H1 (cell line): ENCODE measurements around the gene TRAPPC2B. TPM values are rescaled to one million over a fixed set of nuclear protein-coding genes. Genes with fewer than 3 reads are reported as not detected.

Experiments
- CTCF ChIA-PET: fragments of 300-600 bp; sonication (Branson Sonifier 250); formaldehyde crosslinking; loops from one replicate; lab custom pipeline; 2021; ENCODE audit not compliant: partially characterized antibody; lab: Charles Lee
- POLR2A ChIA-PET: fragments of 300-600 bp; sonication (Branson Sonifier 250); formaldehyde crosslinking; loops from one replicate; lab custom pipeline; 2021; ENCODE audit warnings: inconsistent platforms; ENCODE audit not compliant: partially characterized antibody; lab: Charles Lee
- DNase-seq, 2 experiments: peaks; one replicate each; pipeline versions ENCODE4 v3.0.0 to v3.0.0-alpha.2; 2010 to 2022; ENCODE audit warnings: low spot score in 2 of 2, low read depth in 1 of 2, mixed read lengths in 1 of 2
- FAIRE-seq: peaks from 2 replicates; lab custom pipeline; 2011; peaks lifted over from hg19 to GRCh38; lab: Jason Lieb, UNC
- H2AFZ ChIP-seq: 2 replicates; pipeline ENCODE4 v1.8.1; 2012; ENCODE audit warnings: low read length, inconsistent platforms
- H2AK5ac ChIP-seq: 2 replicates; pipeline ENCODE4 v1.6.1; 2013; ENCODE audit warnings: low read depth, low read length
- H2BK120ac ChIP-seq: replicated peaks from 2 replicates; pipeline ENCODE3; 2013; ENCODE audit warnings: low read depth, low read length, inconsistent platforms
- H2BK12ac ChIP-seq: 2 replicates; pipeline ENCODE4 v1.6.1; 2013; ENCODE audit warnings: low read depth, low read length
- H2BK15ac ChIP-seq: 2 replicates; pipeline ENCODE4 v1.6.1; 2013; ENCODE audit warnings: low read length
- H2BK20ac ChIP-seq: 2 replicates; pipeline ENCODE4 v1.6.1; 2013; ENCODE audit warnings: low read length
- H2BK5ac ChIP-seq: 2 replicates; pipeline ENCODE4 v1.6.1; 2013; ENCODE audit warnings: low read depth, low read length
- H3K14ac ChIP-seq: 2 replicates; pipeline ENCODE4 v1.6.1; 2013; ENCODE audit warnings: inconsistent platforms; ENCODE audit not compliant: insufficient read length
- H3K18ac ChIP-seq: 2 replicates; pipeline ENCODE4 v1.6.1; 2013; ENCODE audit warnings: low read length; ENCODE audit errors: extremely low read depth
- H3K23ac ChIP-seq: 2 replicates; pipeline ENCODE4 v1.6.1; 2013; ENCODE audit warnings: inconsistent platforms; ENCODE audit not compliant: insufficient read length
- H3K23me2 ChIP-seq: 2 replicates; pipeline ENCODE4 v1.6.1; 2013; ENCODE audit warnings: low read depth, low read length
- H3K27ac ChIP-seq: 2 replicates; pipeline ENCODE4 v1.6.1; 2011; ENCODE audit warnings: low read depth, low read length, inconsistent platforms
- H3K27me3 ChIP-seq, 4 experiments: replicated peaks in 1 of 4; 1 replicate in 1 of 4; 2 replicates in 3 of 4; pipeline versions ENCODE4 v1.6.1 to v1.8.1; 2011 to 2013; ENCODE audit warnings: low read length in 3 of 4, mild to moderate bottlenecking in 3 of 4, inconsistent platforms in 2 of 4, mixed read lengths in 2 of 4, moderate library complexity in 1 of 4; ENCODE audit not compliant: control insufficient read depth in 3 of 4, insufficient read depth in 3 of 4; ENCODE audit errors: extremely low read depth in 1 of 4
- H3K36me3 ChIP-seq, 4 experiments: 2 replicates each; pipeline versions ENCODE4 v1.6.1 to v1.8.1; 2011 to 2013; ENCODE audit warnings: mild to moderate bottlenecking in 4 of 4, low read length in 3 of 4, moderate library complexity in 2 of 4, control low read depth in 1 of 4, inconsistent platforms in 1 of 4; ENCODE audit not compliant: insufficient read depth in 4 of 4, control insufficient read depth in 2 of 4
- H3K4ac ChIP-seq: replicated peaks from 2 replicates; pipeline ENCODE3; 2013; ENCODE audit warnings: low read length, low read depth, mixed read lengths, inconsistent platforms; ENCODE audit not compliant: insufficient read length
- H3K4me1 ChIP-seq, 4 experiments: replicated peaks in 1 of 4; 1 replicate in 1 of 4; 2 replicates in 3 of 4; pipeline versions ENCODE4 v1.6.1 to v1.8.1; 2011 to 2013; ENCODE audit warnings: low read length in 3 of 4, inconsistent platforms in 2 of 4, mixed read lengths in 1 of 4; ENCODE audit not compliant: insufficient read depth in 4 of 4, control insufficient read depth in 3 of 4
- H3K4me2 ChIP-seq, 2 experiments: 2 replicates each; pipeline versions ENCODE4 v1.6.1 to v1.8.1; 2011 to 2013; ENCODE audit warnings: low read depth in 2 of 2, low read length in 2 of 2, control low read depth in 1 of 2, inconsistent platforms in 1 of 2, mild to moderate bottlenecking in 1 of 2; ENCODE audit not compliant: insufficient read depth in 1 of 2
- H3K4me3 ChIP-seq, 4 experiments: fragments of 200-600, 300-600 bp in 1 of 4; sonication (generic), shearing (Covaris generic), sonication (Bioruptor Twin) in 1 of 4; 2 replicates each; pipeline versions ENCODE4 v1.5.1 to v1.8.1; 2011 to 2016; ENCODE audit warnings: low read length in 4 of 4, low read depth in 3 of 4, control low read depth in 2 of 4, inconsistent platforms in 2 of 4, mild to moderate bottlenecking in 2 of 4, mixed read lengths in 1 of 4, moderate library complexity in 1 of 4; ENCODE audit not compliant: insufficient read depth in 2 of 4; ENCODE audit errors: extremely low read depth in 1 of 4
- H3K56ac ChIP-seq: replicated peaks from 2 replicates; pipeline ENCODE3; 2013; ENCODE audit warnings: low read depth, mild to moderate bottlenecking, mixed read lengths, low read length, inconsistent platforms; ENCODE audit not compliant: insufficient read length
- H3K79me1 ChIP-seq: 2 replicates; pipeline ENCODE4 v1.6.1; 2013; ENCODE audit warnings: low read depth, low read length, control low read depth
- H3K79me2 ChIP-seq, 2 experiments: 2 replicates each; pipeline versions ENCODE4 v1.6.1 to v1.8.1; 2012 to 2013; ENCODE audit warnings: low read length in 2 of 2, mild to moderate bottlenecking in 2 of 2, inconsistent platforms in 1 of 2; ENCODE audit not compliant: insufficient read depth in 2 of 2, control insufficient read depth in 1 of 2
- H3K9ac ChIP-seq, 4 experiments: replicated peaks in 1 of 4; 1 replicate in 1 of 4; 2 replicates in 3 of 4; pipeline versions ENCODE4 v1.6.1 to v1.8.1; 2011 to 2013; ENCODE audit warnings: low read depth in 3 of 4, low read length in 3 of 4, control low read depth in 2 of 4, mild to moderate bottlenecking in 2 of 4, moderate library complexity in 2 of 4, inconsistent platforms in 1 of 4; ENCODE audit errors: extremely low read depth in 1 of 4
- H3K9me3 ChIP-seq, 2 experiments: 2 replicates each; pipeline versions ENCODE4 v1.6.1 to v1.8.1; 2012 to 2013; ENCODE audit warnings: mild to moderate bottlenecking in 2 of 2, moderate library complexity in 2 of 2, control low read depth in 1 of 2, inconsistent platforms in 1 of 2, low read depth in 1 of 2, low read length in 1 of 2, mixed read lengths in 1 of 2; ENCODE audit not compliant: insufficient read depth in 2 of 2
- H4K20me1 ChIP-seq, 2 experiments: replicated peaks in 1 of 2; 2 replicates each; pipeline versions ENCODE3 to v1.8.1; 2011 to 2013; ENCODE audit warnings: inconsistent platforms in 2 of 2, low read length in 2 of 2, mild to moderate bottlenecking in 1 of 2; ENCODE audit not compliant: insufficient read depth in 2 of 2, control insufficient read depth in 1 of 2
- H4K5ac ChIP-seq: 2 replicates; pipeline ENCODE4 v1.6.1; 2013; ENCODE audit warnings: low read length, low read depth, mixed read lengths, inconsistent platforms; ENCODE audit not compliant: insufficient read length
- H4K8ac ChIP-seq: 2 replicates; pipeline ENCODE4 v1.8.0; 2013; ENCODE audit warnings: mild to moderate bottlenecking, moderate library complexity, low read length, inconsistent platforms; ENCODE audit not compliant: insufficient read depth; ENCODE audit errors: extremely low read depth
- H4K91ac ChIP-seq: replicated peaks from 2 replicates; pipeline ENCODE3; 2013; ENCODE audit warnings: low read length, mixed read lengths, inconsistent platforms; ENCODE audit not compliant: insufficient read length
- ASH2L ChIP-seq: fragments of 200-600, 300-600 bp; sonication (generic); IDR thresholded peaks from one replicate; pipeline ENCODE4 v1.7.1; 2017; ENCODE audit warnings: low read length
- BACH1 ChIP-seq: IDR thresholded peaks from 2 replicates; pipeline ENCODE4 v1.6.1; 2012; ENCODE audit warnings: low read length, improper control_type of control experiment
- BRCA1 ChIP-seq: IDR thresholded peaks from 2 replicates; pipeline ENCODE4 v1.6.1; 2012; ENCODE audit warnings: low read depth, low read length, improper control_type of control experiment
- CBX5 ChIP-seq: fragments of 300-800, 300-1000 bp; sonication (generic); IDR thresholded peaks from 2 replicates; pipeline ENCODE4 v1.7.1; 2016; ENCODE audit warnings: antibody characterized with exemption, low read length, low read depth
- CHD2 ChIP-seq: IDR thresholded peaks from 2 replicates; pipeline ENCODE4 v1.6.1; 2012; ENCODE audit warnings: low read length, improper control_type of control experiment
- KDM4A ChIP-seq: IDR thresholded peaks from one replicate; pipeline ENCODE4 v1.7.1; 2012; ENCODE audit warnings: low read depth, mild to moderate bottlenecking, moderate library complexity, low read length, inconsistent platforms; ENCODE audit not compliant: severe bottlenecking
- MAFK ChIP-seq: IDR thresholded peaks from 2 replicates; pipeline ENCODE4 v1.6.1; 2012; ENCODE audit warnings: low read depth, mild to moderate bottlenecking, improper control_type of control experiment, low read length
- POLR2AphosphoS5 ChIP-seq: IDR thresholded peaks from 2 replicates; pipeline ENCODE4 v1.6.1; 2011; ENCODE audit warnings: low read depth, low read length
- SIN3A ChIP-seq, 2 experiments: IDR thresholded peaks in 1 of 2; conservative IDR thresholded peaks in 1 of 2; 2 replicates each; pipeline ENCODE4 v1.6.1; 2011 to 2012; ENCODE audit warnings: low read length in 2 of 2, improper control_type of control experiment in 1 of 2, low read depth in 1 of 2, mild to moderate bottlenecking in 1 of 2
- SIX5 ChIP-seq: IDR thresholded peaks from 2 replicates; pipeline ENCODE4 v1.6.1; 2011; ENCODE audit warnings: mild to moderate bottlenecking, low read depth, low read length
- SP4 ChIP-seq: IDR thresholded peaks from 2 replicates; pipeline ENCODE4 v1.6.1; 2012; ENCODE audit warnings: low read length, inconsistent platforms
- SRF ChIP-seq: IDR thresholded peaks from 2 replicates; pipeline ENCODE4 v1.6.1; 2011; ENCODE audit warnings: mild to moderate bottlenecking, low read depth, low read length, moderate library complexity
- TCF12 ChIP-seq: IDR thresholded peaks from 2 replicates; pipeline ENCODE4 v1.6.1; 2011; ENCODE audit warnings: low read depth, mild to moderate bottlenecking, low read length
- USF2 ChIP-seq: IDR thresholded peaks from 2 replicates; pipeline ENCODE4 v1.6.1; 2011; ENCODE audit warnings: low read length, improper control_type of control experiment
- WGBS, 2 experiments: shearing (Covaris generic) in 1 of 2; methylation state at CpG; one replicate each; pipeline versions ENCODE4 v1.1.6 to v1.1.7; 2013 to 2015; ENCODE audit warnings: low lambda C conversion rate in 2 of 2, mixed read lengths in 2 of 2, inconsistent platforms in 1 of 2, low coverage in 1 of 2, missing lambda C conversion rate in 1 of 2; ENCODE audit not compliant: insufficient replicate concordance in 2 of 2, insufficient coverage in 1 of 2, insufficient read length in 1 of 2; ENCODE audit errors: extremely low coverage in 1 of 2, missing lambda C conversion rate in 1 of 2; 5-methylcytosine and 5-hydroxymethylcytosine counted together
- polyA plus RNA-seq, 7 experiments: library from polyadenylated mRNA; depleted of rRNA in 3 of 7; stranded (reverse) in 5 of 7; unstranded in 2 of 7; fragments of >200 nt in 5 of 7; fragments of 200-250 nt in 2 of 7; gene quantifications; 1 replicate in 5 of 7; 2 replicates in 1 of 7; 4 replicates in 1 of 7; pipeline versions ENCODE4 v1.2.1 to v1.2.3, GENCODE V29; 2011 to 2013; ENCODE audit warnings: missing spikeins in 2 of 7, mixed read lengths in 2 of 7
- total RNA-seq: library from RNA; stranded (reverse); fragmentation: NEBNext Ultra II Directional; extraction: Animal tissue kit (Norgen Biotek cat#: 25700); gene quantifications from 2 replicates; pipeline ENCODE4 v1.2.1, GENCODE V29; 2021
- TF ChIP-seq, protein P1 (sequence below): IDR thresholded peaks from 2 replicates; pipeline ENCODE4 v1.6.1; 2011; ENCODE audit warnings: low read depth, mild to moderate bottlenecking, low read length; ENCODE audit not compliant: insufficient read depth

TRAPPC2B gene
- total and polyA plus RNA-seq, 2 of the 8 experiments (the other 6 are each of a cell fraction or from before 2014, with no cell fraction given): 8.7 to 28.3 TPM

GRCh38 chr19:57376151-57376550, 12.8 kb downstream of the TRAPPC2B start:
- H2AK5ac ChIP-seq: no peak overlapping the region
- H3K18ac ChIP-seq: no peak overlapping the region
- H3K36me3 ChIP-seq: peaks cover 0 to 32% (median 0%) of the 10 kb centered on the region in 4 experiments; a peak in 3 of 8 replicates
- no peak overlapping the region for H4K8ac ChIP-seq
- no peak overlapping the region for H3K4ac ChIP-seq
- no peak overlapping the region for H4K91ac ChIP-seq
- H3K56ac ChIP-seq: no peak overlapping the region
- H3K4me1 ChIP-seq: no peaks in the 10 kb centered on the region
- H2BK120ac ChIP-seq: no peak overlapping the region
- no peak overlapping the region for H3K27ac ChIP-seq
- H2BK15ac ChIP-seq: no peak overlapping the region
- no peak overlapping the region for H2BK5ac ChIP-seq
- H4K20me1 ChIP-seq: no peaks in the 10 kb centered on the region
- no peak overlapping the region for H4K5ac ChIP-seq
- WGBS, 2 experiments: 93% methylated on average over 6 of the region's 6 CpGs; no CpG with 5 or more reads in 1 of the 2 experiments
- no peaks in the 10 kb centered on the region for H3K79me2 ChIP-seq
- no peaks in the 10 kb centered on the region for H3K23me2 ChIP-seq
- no peak overlapping the region for H2BK12ac ChIP-seq
- CTCF ChIA-PET: no interaction called here
- H3K23ac ChIP-seq: no peak overlapping the region
- no peak overlapping the region for H3K4me2 ChIP-seq
- no peak overlapping the region for H3K9ac ChIP-seq
- H3K27me3 ChIP-seq: no peaks in the 10 kb centered on the region
- POLR2A ChIA-PET: no interaction called here
- no peak overlapping the region for H2AFZ ChIP-seq
- DNase-seq: no peak
- peaks cover 35 to 37% of the 10 kb centered on the region in 2 experiments for H3K9me3 ChIP-seq
- no peak overlapping the region for H3K4me3 ChIP-seq
- H3K79me1 ChIP-seq: no peaks in the 10 kb centered on the region
- H2BK20ac ChIP-seq: no peak overlapping the region
- no peak for FAIRE-seq
- H3K14ac ChIP-seq: no peak overlapping the region
- TF ChIP-seq MAFK: no peak
- TF ChIP-seq, protein P1, sequence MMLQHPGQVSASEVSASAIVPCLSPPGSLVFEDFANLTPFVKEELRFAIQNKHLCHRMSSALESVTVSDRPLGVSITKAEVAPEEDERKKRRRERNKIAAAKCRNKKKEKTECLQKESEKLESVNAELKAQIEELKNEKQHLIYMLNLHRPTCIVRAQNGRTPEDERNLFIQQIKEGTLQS: no peak
- no peak for TF ChIP-seq SRF
- no peak for TF ChIP-seq TCF12
- no peak for TF ChIP-seq SP4
- TF ChIP-seq CBX5: no peak
- TF ChIP-seq ASH2L: no peak
- no peak for TF ChIP-seq KDM4A
- no peak for TF ChIP-seq USF2
- no peak for TF ChIP-seq SIN3A (conservative IDR thresholded peaks at IDR 0.05 in 1 of 2, IDR thresholded peaks at IDR 0.05 in 1 of 2; ENCODE audit: low read depth in 1 of 2, low read length in 2 of 2)
- TF ChIP-seq BACH1: no peak
- no peak for TF ChIP-seq BRCA1
- TF ChIP-seq CHD2: no peak
- no peak for TF ChIP-seq POLR2AphosphoS5
- TF ChIP-seq SIX5: no peak
